Fibroblast of skin of right biceps (primary cell): Measurements from ENCODE around the gene TCN2.
"Not testable (repeated sequence)": the region's sequence is repeated elsewhere in the genome, so short reads cannot be mapped to it uniquely, and the experiment has no call there.

Experiments
- DNase-seq: peaks from one replicate; pipeline ENCODE4 v3.0.0-alpha.2; 2013

TCN2 gene

DNA sequence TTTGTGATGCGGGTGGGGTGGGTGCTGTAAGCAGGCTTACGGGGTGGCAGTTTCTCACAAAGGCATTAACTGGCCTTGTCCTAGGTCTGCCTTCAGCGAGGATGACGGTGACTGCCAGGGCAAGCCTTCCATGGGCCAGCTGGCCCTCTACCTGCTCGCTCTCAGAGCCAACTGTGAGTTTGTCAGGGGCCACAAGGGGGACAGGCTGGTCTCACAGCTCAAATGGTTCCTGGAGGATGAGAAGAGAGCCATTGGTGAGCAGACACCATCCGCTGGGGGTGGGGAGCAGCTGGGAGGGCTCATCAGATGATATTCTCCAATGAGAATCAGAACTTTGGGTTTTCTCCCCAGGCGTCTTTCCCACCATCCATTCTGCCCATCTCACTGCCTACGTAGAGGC lies 5.8 kb downstream of the TCN2 start:
- no peak for DNase-seq

DNA sequence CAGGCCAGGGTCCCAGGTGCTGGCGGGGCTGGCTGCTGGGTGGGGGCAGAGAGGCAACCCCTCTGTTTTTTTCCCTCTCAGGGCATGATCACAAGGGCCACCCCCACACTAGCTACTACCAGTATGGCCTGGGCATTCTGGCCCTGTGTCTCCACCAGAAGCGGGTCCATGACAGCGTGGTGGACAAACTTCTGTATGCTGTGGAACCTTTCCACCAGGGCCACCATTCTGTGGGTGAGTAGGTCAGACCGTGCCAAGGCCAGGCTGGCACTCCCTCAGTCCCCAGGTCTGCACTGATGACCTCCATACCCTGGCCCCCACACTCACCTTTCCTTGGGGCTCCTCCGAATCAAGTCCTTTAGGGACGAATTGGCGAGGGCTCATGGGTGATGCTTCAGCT lies 7.3 kb downstream of the TCN2 start:
- DNase-seq = no peak

DNA sequence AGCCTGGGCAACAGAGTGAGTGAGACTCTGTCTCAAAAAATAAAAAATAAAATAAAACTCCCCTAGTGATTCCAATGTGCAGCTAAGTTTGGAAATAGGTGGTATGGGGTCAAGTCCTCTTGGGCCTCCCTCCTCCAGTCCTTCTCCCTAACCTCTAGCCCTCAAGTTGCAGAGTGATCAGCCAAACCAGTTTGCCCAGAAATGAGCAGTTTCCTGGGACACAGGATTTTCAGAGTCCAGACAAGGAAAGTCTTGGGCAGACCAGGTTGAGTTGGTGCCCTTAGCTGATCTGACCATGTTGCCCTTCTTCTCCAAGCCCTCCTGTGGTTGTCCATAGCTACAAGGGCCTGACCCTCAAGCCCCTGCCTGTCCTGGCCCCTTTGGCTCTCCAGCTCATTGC lies 7.9 kb downstream of the TCN2 start:
- DNase-seq = no peak

DNA sequence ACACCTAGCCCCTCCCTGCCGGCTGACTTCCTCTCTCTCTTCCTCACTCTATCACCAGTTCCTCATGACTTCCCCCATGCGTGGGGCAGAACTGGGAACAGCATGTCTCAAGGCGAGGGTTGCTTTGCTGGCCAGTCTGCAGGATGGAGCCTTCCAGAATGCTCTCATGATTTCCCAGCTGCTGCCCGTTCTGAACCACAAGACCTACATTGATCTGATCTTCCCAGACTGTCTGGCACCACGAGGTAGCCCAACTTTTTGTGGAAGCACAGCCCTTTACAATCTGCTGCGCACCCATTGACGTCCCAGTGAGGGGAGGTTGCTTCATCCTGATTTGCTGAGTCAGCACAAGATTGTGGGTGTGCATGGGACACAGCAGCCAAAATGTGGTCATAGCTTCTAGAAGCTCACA lies 8.6 kb downstream of the TCN2 start:
- DNase-seq = no peak

DNA sequence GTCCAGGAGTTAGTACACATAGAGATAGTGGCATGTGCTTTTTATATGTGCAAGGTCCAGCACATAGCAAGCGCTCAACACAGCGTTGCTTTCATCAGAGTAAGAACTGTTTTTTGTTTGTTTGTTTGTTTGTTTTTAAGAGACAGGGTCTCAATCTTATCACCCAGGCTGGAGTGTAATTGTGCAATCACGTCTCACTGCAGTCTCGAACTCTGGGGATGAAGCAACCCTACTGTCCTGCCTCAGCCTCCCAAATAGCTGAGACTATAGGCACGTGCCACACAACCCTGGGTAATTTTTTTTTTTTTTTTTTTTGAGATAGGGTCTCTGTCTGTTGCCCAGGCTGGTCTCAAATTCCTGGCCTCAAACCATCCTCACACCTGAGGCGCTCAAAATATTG lies 10.8 kb downstream of the TCN2 start:
- no peak for DNase-seq

DNA sequence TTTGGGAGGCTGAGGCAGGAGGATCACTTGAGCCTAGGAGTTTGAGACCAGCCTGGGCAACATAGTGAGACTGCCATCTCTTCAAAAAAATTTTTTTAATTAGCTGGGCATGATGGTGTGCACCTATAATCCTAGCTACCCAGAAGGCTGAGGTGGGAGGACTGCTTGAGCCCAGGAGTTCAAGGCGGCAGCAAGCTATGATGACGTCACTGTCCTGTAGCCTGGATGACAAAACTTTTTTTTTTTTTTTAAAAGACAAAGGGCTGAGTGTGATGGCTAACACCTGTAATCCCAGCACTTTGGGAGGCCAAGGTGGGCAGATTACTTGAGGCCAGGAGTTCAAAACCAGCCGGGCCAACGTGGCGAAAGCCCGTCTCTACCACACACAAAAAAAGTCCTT lies 12.9 kb downstream of the TCN2 start:
- DNase-seq = not testable (repeated sequence)

DNA sequence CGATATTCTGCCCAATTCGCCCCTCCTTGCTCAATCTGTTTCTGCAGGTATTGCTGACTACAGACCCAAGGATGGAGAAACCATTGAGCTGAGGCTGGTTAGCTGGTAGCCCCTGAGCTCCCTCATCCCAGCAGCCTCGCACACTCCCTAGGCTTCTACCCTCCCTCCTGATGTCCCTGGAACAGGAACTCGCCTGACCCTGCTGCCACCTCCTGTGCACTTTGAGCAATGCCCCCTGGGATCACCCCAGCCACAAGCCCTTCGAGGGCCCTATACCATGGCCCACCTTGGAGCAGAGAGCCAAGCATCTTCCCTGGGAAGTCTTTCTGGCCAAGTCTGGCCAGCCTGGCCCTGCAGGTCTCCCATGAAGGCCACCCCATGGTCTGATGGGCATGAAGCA lies 19.4 kb downstream of the TCN2 start:
- DNase-seq = no peak

DNA sequence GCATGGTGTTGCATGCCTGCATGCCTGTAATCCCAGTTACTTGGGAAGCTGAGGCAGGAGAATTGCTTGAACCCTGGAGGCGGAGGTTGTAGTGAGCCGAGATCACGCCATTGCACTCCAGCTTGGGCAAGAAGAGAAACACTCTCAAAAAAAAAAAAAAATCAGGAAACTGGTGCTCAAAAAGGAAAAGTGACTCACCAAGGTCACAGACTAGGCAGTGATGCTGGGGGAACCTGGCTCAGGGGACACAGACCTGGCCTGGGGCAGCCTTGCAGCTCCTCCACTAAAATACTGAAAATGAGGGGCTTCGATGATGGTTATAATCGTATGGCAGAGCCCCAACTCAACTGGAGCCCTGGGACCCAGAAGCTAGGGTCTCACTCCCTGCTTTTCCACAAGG lies 20.5 kb downstream of the TCN2 start:
- no peak for DNase-seq

DNA sequence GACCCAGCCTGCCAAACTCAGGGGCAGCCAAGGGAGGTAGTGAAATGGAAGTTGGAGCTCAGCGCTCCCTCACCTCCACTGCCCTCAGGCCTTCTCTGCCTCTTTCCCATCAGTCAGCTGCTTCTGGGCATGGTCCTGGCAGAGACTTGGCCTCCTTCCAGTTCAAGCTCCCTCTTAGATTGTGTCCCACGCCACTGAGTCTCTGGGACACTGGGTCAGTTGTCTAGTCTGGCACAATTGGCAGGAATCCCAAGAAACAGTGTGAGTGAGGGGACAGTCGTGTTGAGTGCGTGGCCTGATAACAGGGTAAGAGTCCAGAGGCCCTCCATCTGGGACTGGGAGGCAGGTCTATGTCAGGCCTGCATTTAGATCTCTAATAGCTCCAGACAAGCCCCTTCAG lies 21.5 kb downstream of the TCN2 start:
- DNase-seq = no peak

DNA sequence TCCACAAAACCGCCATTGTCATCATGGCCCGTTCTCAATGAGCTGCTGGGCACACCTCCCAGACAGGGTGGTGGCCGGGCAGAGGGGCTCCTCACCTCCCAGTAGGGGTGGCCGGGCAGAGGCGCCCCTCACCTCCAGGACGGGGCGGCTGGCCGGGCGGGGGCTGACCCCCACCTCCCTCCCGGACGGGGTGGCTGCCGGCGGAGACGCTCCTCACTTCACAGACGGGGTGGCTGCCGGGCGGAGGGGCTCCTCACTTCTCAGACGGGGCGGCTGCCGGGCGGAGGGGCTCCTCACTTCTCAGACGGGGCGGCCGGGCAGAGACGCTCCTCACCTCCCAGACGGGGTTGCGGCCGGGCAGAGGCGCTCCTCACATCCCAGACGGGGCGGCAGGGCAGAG lies 24.5 kb downstream of the TCN2 start:
- DNase-seq = not testable (repeated sequence)

DNA sequence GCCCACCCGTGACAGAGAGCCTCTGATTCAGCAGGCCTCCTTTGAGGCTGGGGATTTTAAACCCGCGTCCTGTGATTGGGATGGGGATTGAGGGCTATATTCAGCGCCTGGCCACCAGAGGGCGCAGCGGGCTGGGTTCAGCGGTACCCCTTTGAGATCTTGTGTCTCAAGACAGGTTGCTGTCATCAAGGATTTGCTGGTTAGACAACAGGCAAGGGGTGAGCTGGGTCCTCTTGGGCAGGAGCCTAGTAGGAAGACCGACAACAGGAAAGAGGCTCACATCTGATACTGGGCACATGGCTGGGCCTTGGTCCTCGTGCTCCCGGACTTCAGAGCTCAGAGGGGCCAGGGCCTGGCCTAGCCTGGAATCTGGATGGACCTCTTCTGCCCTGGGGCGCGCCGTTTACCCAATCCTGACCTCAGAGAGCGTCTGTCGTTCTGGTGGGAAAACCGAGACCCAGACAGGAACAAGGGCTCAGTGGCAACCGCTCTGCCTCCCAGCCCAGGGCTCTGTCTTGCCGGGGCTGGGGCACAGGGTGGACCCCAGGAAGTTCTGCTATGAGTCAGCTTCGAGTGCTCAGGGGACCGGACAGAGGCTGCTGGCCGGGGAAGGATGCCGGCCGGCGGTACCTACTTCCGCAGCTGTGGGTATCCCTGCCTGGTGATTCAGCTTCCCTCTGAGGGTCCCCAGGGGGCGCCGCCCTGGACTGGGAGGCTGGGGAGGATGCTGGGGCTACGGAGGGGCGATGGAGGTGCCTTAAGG lies 27.7 kb downstream of the TCN2 start:
- DNase-seq = peak; percentile 87

DNA sequence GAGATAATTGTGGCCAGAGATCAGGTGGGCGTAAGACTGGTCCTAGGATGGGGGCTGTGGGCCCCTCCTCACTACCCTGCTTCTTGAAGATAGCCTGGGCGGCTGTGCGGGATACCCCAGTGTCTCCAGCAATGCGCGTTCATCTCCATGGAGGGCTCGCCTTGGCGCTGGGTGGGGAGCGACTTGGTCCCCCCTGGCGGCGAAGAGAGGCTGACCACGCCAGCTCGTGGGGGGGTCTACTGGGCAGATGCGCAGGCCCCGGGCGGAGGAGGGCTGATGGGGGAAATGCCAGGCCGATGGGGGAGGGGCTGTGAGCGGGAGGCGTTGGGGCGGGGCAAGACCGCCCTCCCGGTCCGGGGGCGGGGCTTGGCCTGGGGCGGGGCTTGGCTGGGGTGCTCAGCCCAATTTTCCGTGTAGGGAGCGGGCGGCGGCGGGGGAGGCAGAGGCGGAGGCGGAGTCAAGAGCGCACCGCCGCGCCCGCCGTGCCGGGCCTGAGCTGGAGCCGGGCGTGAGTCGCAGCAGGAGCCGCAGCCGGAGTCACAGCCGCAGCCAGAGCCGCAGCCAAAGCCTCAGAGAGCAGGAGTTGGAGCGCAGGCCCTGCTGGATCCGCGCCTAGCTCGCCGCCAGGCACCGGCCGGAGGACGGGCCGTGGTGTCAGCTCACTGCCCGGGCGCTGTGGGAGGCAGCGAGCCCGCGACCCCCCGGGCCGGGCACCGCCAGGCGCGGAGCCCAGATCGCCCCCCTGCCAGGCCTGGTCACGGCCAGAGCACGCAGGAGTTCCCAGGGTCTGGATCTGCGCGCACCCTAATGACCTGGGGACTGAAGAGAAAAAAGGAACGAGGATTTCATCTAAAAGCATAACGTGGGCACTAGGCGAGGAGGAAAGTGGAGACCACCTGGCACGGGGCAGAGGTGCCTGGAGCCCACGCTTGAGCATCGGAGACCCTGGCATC lies 28.6 kb downstream of the TCN2 start, which contains the start of gene SLC35E4:
TSS of gene SLC35E4 (plus strand) at position 509 of the 953 bp plus-strand sequence. CDS start 670 bp downstream, outside the sequence.
- peak; percentile 92 for DNase-seq

DNA sequence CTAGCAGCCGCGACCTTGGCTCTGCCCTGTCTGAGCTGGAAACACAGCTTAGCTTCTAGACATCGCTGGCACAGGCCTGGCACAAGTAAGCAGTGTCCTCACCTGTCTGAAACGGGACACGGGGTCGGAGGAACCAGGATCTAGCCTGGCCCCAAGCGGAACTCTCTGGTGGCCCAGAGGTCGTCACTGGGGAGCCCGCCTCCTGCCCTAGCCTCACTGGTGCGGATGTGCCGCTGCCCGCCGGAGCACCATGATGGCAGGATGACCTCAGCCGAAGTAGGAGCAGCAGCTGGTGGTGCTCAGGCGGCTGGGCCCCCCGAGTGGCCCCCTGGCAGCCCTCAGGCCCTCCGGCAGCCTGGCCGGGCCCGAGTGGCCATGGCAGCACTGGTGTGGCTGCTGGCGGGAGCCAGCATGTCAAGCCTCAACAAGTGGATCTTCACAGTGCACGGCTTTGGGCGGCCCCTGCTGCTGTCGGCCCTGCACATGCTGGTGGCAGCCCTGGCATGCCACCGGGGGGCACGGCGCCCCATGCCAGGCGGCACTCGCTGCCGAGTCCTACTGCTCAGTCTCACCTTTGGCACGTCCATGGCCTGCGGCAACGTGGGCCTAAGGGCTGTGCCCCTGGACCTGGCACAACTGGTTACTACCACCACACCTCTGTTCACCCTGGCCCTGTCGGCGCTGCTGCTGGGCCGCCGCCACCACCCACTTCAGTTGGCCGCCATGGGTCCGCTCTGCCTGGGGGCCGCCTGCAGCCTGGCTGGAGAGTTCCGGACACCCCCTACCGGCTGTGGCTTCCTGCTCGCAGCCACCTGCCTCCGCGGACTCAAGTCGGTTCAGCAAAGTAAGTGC lies 29.5 kb downstream of the TCN2 start:
- no peak for DNase-seq

DNA sequence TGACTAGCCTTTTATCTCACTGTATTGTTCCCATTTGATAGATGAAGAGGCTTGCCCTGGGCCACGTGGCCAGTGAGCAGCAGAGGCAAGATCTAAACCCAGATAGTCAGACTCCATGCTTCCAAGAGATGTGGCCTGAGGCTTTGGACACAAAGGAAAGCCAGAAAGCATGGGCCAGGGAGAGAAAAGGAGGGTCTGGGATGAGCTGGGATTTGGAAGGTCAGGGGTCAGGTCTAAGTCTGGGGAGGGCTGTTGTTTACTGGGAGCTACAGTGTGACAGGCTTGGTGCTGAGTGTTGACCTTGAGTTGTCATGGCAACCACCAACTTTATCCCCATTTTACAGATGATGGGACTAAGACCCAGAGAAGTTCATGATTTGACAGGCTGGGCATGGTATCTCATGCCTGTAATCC lies 30.7 kb downstream of the TCN2 start:
- no peak for DNase-seq

DNA sequence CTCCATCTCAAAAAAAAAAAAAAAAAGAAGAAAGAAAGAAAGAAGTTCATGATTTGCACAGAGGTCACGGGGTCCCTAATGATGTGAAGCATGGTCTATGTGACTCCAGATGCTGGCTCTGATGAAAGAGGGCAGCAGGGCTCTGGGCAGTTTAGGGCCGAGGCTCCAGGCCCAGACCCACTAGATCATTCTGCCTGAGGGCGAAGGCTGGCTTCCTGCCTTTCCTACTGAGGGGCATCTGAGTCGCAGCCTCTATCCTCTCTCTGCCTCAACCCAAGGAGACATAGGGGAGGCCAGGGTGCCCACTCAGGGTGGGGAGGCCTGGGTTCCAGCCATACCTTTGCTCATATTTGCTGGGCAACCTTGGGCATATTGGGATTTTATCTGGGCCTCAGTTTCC lies 33.4 kb downstream of the TCN2 start:
- no peak for DNase-seq

DNA sequence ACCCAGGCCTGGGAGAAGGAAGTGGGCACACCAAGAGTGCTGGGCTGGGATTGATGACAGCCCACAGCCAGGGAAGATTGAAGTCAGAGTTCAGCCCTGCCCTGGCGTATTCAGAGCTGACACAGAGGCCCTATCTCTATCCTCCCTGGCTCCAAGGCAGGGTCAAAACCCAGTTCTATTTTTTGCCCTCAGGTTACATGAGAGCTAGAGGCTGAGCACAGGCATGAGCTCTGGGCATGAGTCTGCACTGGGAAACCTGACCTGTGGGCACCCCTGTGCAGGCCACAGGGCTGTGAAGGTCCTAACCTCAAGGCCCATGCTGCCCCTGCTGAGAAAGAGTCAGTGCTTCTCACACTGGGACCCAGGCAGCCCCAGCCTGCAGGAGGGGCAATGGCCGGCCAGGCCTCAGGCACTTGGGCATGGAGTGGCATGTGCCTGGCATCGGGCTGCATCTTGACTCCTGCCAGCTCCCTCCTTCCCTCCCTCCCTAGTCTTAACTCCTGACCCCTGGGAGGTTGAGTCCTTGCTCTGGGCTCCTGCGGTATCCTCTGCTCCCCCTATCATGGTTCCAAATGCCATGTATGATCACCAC lies 34.0 kb downstream of the TCN2 start:
- DNase-seq = no peak

DNA sequence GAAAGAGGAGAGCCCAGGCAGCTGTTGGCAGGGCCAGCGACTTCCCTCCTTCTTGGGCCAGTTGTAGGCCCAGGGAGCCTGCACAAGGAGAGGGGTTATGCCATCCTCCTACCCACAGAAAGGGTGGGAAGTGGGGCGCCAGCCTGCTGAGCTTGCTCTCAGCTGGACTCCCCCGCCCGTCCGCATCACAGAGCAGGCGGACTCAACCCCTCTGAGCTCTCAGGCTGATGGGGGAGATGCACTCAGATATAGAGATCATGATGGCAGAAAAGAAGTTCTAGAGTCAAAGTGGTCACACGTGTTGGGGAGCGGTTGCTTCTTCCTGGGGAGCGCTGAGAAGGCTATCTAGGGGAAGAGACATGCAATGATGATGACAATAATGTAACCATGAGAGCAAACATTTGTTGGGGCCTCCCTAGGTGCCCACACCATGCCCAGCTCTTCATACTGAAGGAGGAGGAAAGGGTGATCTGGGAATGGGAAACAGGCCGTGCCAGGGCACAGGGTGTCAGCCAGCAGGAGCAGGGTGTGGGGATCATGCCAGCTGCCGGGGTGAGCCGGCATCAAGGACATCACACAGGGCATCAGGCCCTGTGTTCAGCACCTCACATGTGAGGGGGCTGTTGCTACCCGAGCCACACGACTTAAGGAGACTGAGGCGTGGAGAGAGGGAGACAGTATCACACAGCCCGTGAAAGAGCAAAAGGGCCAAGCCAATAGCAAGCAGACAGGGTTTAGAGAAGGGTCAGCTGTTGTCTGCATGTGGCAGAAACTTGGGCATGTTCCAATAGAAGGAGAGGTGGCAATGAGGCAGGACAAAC lies 36.3 kb downstream of the TCN2 start:
- no peak for DNase-seq

DNA sequence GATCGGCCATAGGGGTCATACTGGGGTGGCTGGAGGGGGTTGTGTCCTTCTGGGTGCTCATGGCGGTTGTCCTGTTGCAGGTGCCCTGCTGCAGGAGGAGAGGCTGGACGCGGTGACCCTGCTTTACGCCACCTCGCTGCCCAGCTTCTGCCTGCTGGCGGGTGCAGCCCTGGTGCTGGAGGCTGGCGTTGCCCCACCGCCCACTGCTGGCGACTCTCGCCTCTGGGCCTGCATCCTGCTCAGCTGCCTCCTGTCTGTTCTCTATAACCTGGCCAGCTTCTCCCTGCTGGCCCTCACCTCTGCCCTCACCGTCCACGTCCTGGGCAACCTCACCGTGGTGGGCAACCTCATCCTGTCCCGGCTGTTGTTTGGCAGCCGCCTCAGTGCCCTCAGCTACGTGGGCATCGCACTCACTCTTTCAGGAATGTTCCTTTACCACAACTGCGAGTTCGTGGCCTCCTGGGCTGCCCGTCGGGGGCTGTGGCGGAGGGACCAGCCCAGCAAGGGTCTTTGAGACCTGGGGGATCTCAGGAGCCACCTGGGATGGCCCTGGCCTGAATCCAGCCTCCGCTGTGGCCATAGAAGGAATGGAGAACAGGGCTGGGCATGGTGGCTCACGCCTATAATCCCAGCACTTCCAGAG lies 39.7 kb downstream of the TCN2 start:
- no peak for DNase-seq

DNA sequence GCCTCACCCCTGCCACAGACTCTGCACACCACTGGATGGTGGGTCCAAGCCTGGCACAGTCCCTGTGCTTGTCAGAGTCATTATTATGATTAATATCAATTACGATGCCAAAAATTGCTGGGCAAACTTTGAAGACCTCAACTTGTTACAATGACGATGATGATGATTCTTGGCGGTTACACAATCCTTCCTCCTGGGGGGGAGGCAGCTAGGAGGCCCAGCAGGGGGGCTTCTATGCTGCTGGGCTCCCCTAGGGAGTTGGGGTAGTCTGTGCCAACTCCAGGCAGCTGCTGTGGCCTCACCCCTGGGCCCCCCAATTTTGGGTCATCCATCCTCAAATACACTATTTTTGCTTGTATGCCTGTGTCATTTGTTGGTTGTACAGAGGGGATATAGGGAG lies 40.6 kb downstream of the TCN2 start:
- DNase-seq = no peak

DNA sequence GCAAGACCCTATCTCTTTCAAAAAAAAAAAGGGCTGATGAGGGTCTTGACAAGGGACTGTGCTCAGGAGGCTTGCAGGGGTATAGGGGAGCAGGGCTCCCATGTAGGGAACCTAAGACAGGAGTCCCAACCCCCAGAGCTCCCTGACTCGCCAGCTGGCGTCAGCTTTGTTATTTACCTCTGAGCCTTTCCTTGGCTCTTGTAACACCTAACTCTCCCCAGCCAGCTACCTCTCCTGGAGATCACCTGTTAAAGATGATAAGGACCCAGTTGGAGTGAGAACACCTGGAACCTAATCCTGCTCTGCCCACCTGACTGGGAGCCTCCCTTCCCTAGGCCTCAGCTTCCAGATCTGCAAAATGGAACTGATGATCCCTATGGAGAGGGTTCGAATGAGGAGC lies 41.9 kb downstream of the TCN2 start:
- no peak for DNase-seq

DNA sequence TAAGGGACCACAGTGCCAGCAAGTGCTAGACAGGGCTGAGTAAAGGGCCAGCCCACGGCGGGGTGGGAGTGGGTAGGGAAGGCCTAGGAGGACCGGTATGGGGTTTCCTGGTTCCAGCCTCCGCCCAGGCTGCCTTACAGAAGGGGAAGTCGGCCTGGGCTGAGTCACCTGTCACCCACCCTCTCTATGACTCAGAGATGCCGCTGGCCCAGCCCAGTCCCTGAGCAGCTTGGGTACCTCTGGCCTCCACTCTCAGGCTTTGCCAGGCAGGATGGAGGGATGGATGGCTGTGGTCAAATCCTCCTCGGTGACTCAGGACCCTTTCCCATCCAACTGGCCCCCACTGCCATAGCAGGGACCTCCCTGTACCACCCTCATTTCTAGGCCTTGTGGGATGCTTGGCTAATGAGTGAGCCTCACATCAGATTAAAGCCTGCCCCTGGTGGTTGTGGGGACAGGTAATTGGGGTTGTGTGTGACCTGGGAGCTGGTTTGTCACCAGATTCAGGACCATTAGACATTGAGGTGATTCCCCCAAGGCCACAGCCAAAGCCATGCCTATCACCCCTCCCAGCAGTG lies 42.5 kb downstream of the TCN2 start:
- DNase-seq = peak; percentile 80
